Thymus (tissue), 11 donors: ENCODE results near the gene MRO. TPM values are rescaled to one million over a fixed set of nuclear protein-coding genes. Genes with fewer than 3 reads are reported as not detected.
"Not testable (repeated sequence)": the region's sequence is repeated elsewhere in the genome, so short reads cannot be mapped to it uniquely, and the experiment has no call there.

Experiments used
- DNase-seq, 9 donors: peaks; one replicate each; pipeline ENCODE4 v3.0.0-alpha.2; 2013; ENCODE audit warnings: low spot score in 9 of 9, low read depth in 6 of 9, missing footprints in 1 of 9
- H3K27ac ChIP-seq, 2 donors: one replicate each; pipeline ENCODE4 v1.5.1; 2013; ENCODE audit warnings: control low read depth in 1 of 2, low read depth in 1 of 2, low read length in 1 of 2, mild to moderate bottlenecking in 1 of 2, moderate library complexity in 1 of 2
- H3K27me3 ChIP-seq, 2 donors: one replicate each; pipeline ENCODE4 v1.5.1; 2013; ENCODE audit warnings: low read length in 1 of 2; ENCODE audit not compliant: control insufficient read depth in 2 of 2, insufficient read depth in 1 of 2
- H3K36me3 ChIP-seq, 2 donors: one replicate each; pipeline ENCODE4 v1.5.1; 2013; ENCODE audit warnings: low read length in 1 of 2, mild to moderate bottlenecking in 1 of 2, moderate library complexity in 1 of 2; ENCODE audit not compliant: control insufficient read depth in 2 of 2, insufficient read depth in 2 of 2
- H3K4me1 ChIP-seq, 2 donors: one replicate each; pipeline ENCODE4 v1.5.1; 2013; ENCODE audit warnings: low read length in 2 of 2; ENCODE audit not compliant: control insufficient read depth in 2 of 2, insufficient read depth in 2 of 2
- H3K4me3 ChIP-seq, 2 donors: one replicate each; pipeline ENCODE4 v1.5.1; 2013; ENCODE audit warnings: low read length in 2 of 2, control low read depth in 1 of 2, mild to moderate bottlenecking in 1 of 2
- H3K9me3 ChIP-seq, 2 donors: one replicate each; pipeline ENCODE4 v1.5.1; 2013; ENCODE audit warnings: low read length in 1 of 2, mild to moderate bottlenecking in 1 of 2; ENCODE audit not compliant: control insufficient read depth in 2 of 2, insufficient read depth in 1 of 2
- WGBS: extraction: QIAGEN DNeasy Blood & Tissue Kit; methylation state at CpG from one replicate; pipeline ENCODE4 v1.1.7; 2013; 5-methylcytosine and 5-hydroxymethylcytosine counted together
- polyA plus RNA-seq: library from polyadenylated mRNA; stranded (reverse); fragments of 200-250 nt; gene quantifications from one replicate; pipeline ENCODE4 v1.2.3, GENCODE V29; 2013
- total RNA-seq: library from RNA; stranded (reverse); fragments of 120-200 nt; gene quantifications from one replicate; pipeline ENCODE4 v1.2.4, GENCODE V29; 2013
- donor health status: healthy.

The MRO gene
- total and polyA plus RNA-seq, 2 donors = 1.4 to 1.5 TPM

GRCh38 chr18:50790241-50790640 lies 29.6 kb downstream of the MRO start:
- 79% methylated on average over 4 of the region's 4 CpGs for WGBS
- H3K4me3 ChIP-seq = no peak overlapping the region

DNA sequence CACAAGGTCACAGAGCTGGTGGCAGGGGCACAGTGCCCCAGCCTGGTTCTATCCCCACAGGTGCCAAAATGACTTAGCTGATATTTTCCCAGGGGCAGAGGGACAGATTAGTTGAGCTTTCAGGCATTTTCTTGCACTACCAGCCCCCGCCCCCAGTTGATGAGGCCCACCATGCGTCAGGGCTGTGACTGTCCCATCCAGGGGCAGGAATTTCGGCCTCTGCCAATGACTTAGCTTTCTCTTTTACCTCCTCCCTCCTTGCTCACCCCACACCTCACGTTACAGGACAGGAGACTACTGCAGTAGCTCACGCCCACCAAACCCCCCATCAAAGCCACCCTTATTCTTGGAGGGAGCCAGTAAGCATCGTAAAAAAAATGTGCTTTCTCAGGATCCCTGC lies 31.5 kb downstream of the MRO start:
- H3K4me3 ChIP-seq = no peak overlapping the region
- no peaks in the 10 kb centered on the region for H3K36me3 ChIP-seq
- WGBS = 85% methylated on average over 6 of the region's 6 CpGs
- H3K9me3 ChIP-seq = no peaks in the 10 kb centered on the region
- H3K27ac ChIP-seq = no peak overlapping the region
- no peaks in the 10 kb centered on the region for H3K4me1 ChIP-seq
- DNase-seq = no peak
- no peaks in the 10 kb centered on the region for H3K27me3 ChIP-seq

More at GRCh38 chr18:50790241-50790640, 29.6 kb downstream of the MRO start:
- no peaks in the 10 kb centered on the region for H3K36me3 ChIP-seq
- no peaks in the 10 kb centered on the region for H3K27me3 ChIP-seq
- H3K9me3 ChIP-seq = no peaks in the 10 kb centered on the region
- no peak overlapping the region for H3K27ac ChIP-seq
- no peaks in the 10 kb centered on the region for H3K4me1 ChIP-seq
- no peak for DNase-seq

DNA sequence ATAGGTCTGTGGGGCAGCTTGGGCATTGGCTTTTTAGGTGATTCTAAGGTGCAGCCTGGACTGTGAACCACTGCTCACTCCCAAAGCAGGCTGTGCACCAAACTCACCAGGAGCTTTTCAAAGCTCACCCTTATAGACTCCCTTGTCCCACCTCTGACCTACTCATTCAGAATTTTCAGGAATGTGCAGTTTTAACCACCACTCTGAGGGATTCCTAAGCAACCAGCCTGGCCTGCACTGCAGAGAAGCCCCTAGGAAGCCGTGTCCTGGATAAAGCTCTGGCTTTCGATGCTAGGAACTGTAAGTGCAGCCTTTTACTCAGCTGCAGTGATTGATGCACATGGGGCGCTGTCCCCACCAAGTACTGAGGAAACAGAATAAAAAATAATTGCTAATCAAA lies 33.0 kb downstream of the MRO start:
- Histone ChIP-seq H3K36me3 (no peaks in the 10 kb centered on the region), H3K9me3 (no peaks in the 10 kb centered on the region), H3K4me3 (no peak overlapping the region), H3K27ac (no peak overlapping the region), H3K27me3 (no peaks in the 10 kb centered on the region), H3K4me1 (no peaks in the 10 kb centered on the region)
- DNase-seq = no peak
- WGBS = 95% methylated on average over 3 of the region's 3 CpGs

GRCh38 chr18:50783553-50783952 lies 36.3 kb downstream of the MRO start:
- H3K27me3 ChIP-seq = no peaks in the 10 kb centered on the region

GRCh38 chr18:50779021-50779420 lies 40.8 kb downstream of the MRO start:
- not testable (repeated sequence) for H3K36me3 ChIP-seq, H3K27me3 ChIP-seq, H3K4me1 ChIP-seq, H3K4me3 ChIP-seq, H3K27ac ChIP-seq, DNase-seq, H3K9me3 ChIP-seq
- 78% methylated on average over 3 of the region's 3 CpGs for WGBS

More at GRCh38 chr18:50783553-50783952, 36.3 kb downstream of the MRO start:
- DNase-seq = no peak
- no peaks in the 10 kb centered on the region for H3K9me3 ChIP-seq
- 86% methylated on average over 3 of the region's 3 CpGs for WGBS
- H3K27ac ChIP-seq = no peak overlapping the region
- H3K4me1 ChIP-seq = no peaks in the 10 kb centered on the region
- H3K36me3 ChIP-seq = no peaks in the 10 kb centered on the region
- no peak overlapping the region for H3K4me3 ChIP-seq

DNA sequence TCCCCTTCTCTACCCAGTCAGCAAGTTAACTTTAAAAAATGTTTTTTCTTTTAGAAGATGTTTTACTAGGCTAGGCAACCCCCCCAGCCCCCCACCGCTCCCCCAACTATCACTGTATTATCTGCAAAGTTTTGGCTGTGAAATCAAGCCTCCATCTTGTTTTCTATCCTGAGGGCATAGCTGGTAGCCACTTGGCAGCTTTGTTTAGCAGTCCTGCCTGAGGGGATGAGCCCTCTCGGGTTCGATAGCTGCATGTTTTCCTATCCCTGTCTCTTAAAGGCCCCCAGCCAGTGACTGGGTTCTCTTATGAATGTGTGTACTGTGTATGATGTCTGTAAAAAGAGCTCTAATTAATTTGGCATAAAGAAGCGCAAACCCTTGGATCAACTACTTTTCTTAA lies 43.4 kb downstream of the MRO start:
- no peaks in the 10 kb centered on the region for H3K27me3 ChIP-seq
- no peak overlapping the region for H3K4me3 ChIP-seq
- 94% methylated on average over 4 of the region's 4 CpGs for WGBS
- H3K4me1 ChIP-seq = no peaks in the 10 kb centered on the region
- DNase-seq = no peak
- no peaks in the 10 kb centered on the region for H3K9me3 ChIP-seq
- H3K27ac ChIP-seq = no peak overlapping the region
- no peaks in the 10 kb centered on the region for H3K36me3 ChIP-seq

DNA sequence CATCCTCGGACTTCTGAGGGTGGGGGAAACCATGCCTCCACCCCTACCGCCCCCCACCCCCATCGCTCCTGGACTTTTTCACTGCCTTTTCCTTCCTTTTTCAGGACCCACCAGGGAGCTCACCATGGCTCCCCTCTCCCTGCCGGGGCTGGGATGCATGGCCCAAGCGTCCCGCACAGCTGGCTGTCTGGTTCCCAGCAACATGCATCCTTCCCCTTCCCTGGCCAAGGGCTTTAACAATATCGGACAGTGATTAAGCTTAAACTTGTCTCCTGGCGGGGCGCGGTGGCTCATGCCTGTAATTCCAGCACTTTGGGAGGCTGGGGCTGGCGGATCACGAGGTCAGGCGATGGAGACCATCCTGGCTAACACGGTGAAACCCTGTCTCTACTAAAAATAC lies 44.1 kb downstream of the MRO start:
- WGBS = 93% methylated on average over 14 of the region's 14 CpGs
- no peaks in the 10 kb centered on the region for H3K36me3 ChIP-seq
- no peak for DNase-seq
- H3K9me3 ChIP-seq = no peaks in the 10 kb centered on the region
- H3K4me1 ChIP-seq = no peaks in the 10 kb centered on the region
- no peaks in the 10 kb centered on the region for H3K27me3 ChIP-seq
- H3K4me3 ChIP-seq = no peak overlapping the region
- no peak overlapping the region for H3K27ac ChIP-seq

DNA sequence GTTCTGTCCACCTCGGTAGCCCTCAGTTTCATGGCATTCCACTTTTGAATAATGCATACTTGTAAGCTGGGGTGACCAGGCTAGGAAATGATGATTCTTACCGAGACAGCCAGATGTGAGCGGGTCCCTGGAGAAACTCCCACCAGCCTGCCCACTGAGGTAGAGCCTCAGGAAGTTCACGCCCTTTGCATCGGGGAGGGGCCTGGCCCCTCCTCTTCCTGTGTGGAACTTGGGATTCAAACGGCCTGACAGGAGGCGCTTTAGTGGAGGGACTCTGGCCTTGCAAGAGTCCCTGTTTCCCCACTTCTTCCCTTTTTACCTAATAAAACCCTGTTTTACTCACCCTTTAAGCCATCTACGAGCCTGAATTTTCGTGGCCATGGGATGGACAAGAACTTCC lies 44.6 kb downstream of the MRO start:
- Histone ChIP-seq H3K27me3 (no peaks in the 10 kb centered on the region), H3K4me3 (no peak overlapping the region), H3K4me1 (no peaks in the 10 kb centered on the region), H3K36me3 (no peaks in the 10 kb centered on the region), H3K9me3 (no peaks in the 10 kb centered on the region), H3K27ac (no peak overlapping the region)
- 87% methylated on average over 9 of the region's 9 CpGs for WGBS
- DNase-seq = no peak

GRCh38 chr18:50769463-50769862 lies 50.4 kb downstream of the MRO start:
- DNase-seq = no peak
- Histone ChIP-seq H3K36me3 (no peaks in the 10 kb centered on the region), H3K9me3 (no peaks in the 10 kb centered on the region)

GRCh38 chr18:50757358-50757757 lies 62.5 kb downstream of the MRO start:
- no peak for DNase-seq
- Histone ChIP-seq H3K36me3 (no peaks in the 10 kb centered on the region), H3K4me1 (no peaks in the 10 kb centered on the region), H3K9me3 (no peaks in the 10 kb centered on the region), H3K27me3 (no peaks in the 10 kb centered on the region), H3K4me3 (no peak overlapping the region), H3K27ac (no peak overlapping the region)
- WGBS = 86% methylated on average over 7 of the region's 7 CpGs

More at GRCh38 chr18:50769463-50769862, 50.4 kb downstream of the MRO start:
- Histone ChIP-seq H3K27me3 (no peaks in the 10 kb centered on the region), H3K27ac (no peak overlapping the region), H3K4me1 (no peaks in the 10 kb centered on the region), H3K4me3 (no peak overlapping the region)
